Lower lobe of right lung (tissue), 2 donors: ENCODE measurements around the gene C9orf50. TPM values are rescaled to one million over a fixed set of nuclear protein-coding genes. Genes with fewer than 3 reads are reported as not detected.
"Not testable (repeated sequence)": the region's sequence is repeated elsewhere in the genome, so short reads cannot be mapped to it uniquely, and the experiment has no call there.

Experiments used
- ATAC-seq, 2 donors: fragments of 200-7000 bp; cut with Tn5 transposase; one replicate each; pipeline ENCODE4 v1.9.1; 2020 to 2022; ENCODE audit warnings: mild to moderate bottlenecking in 2 of 2, moderate library complexity in 2 of 2
- DNase-seq: peaks from one replicate; pipeline ENCODE4 v3.0.0-alpha.2; 2020
- H3K27ac ChIP-seq: fragments of 200-600 bp; one replicate; pipeline ENCODE4 v1.8.0; 2022
- H3K27me3 ChIP-seq: fragments of 200-600 bp; one replicate; pipeline ENCODE4 v1.8.0; 2022; ENCODE audit warnings: low read depth
- H3K36me3 ChIP-seq: fragments of 200-600 bp; one replicate; pipeline ENCODE4 v1.8.0; 2022; ENCODE audit warnings: mild to moderate bottlenecking
- H3K4me1 ChIP-seq: fragments of 200-600 bp; one replicate; pipeline ENCODE4 v1.8.0; 2022
- H3K4me3 ChIP-seq: fragments of 200-600 bp; one replicate; pipeline ENCODE4 v1.8.0; 2022; ENCODE audit warnings: mild to moderate bottlenecking
- H3K9me3 ChIP-seq: fragments of 200-600 bp; one replicate; pipeline ENCODE4 v1.8.0; 2022
- CTCF ChIP-seq: fragments of 200-600 bp; IDR thresholded peaks from one replicate; pipeline ENCODE4 v1.8.0; 2022; ENCODE audit warnings: antibody characterized with exemption, mild to moderate bottlenecking
- intact Hi-C: fragments of 100-400 bp; cut with DNase I; formaldehyde crosslinking; loops from one replicate; pipeline ENCODE4 v1.11.0; 2022
- total RNA-seq: library from RNA; stranded (reverse); fragmentation: NEBNext Ultra II Directional; extraction: Animal tissue kit (Norgen Biotek cat#: 25700); gene quantifications from one replicate; pipeline ENCODE4 v1.2.1, GENCODE V29; 2021
- donor health status: DM: no; HTN: yes; CAD: no; lungs with severe emphysema.

Gene C9orf50
- total RNA-seq, 1 donor from 2014 or later = not detected

DNA sequence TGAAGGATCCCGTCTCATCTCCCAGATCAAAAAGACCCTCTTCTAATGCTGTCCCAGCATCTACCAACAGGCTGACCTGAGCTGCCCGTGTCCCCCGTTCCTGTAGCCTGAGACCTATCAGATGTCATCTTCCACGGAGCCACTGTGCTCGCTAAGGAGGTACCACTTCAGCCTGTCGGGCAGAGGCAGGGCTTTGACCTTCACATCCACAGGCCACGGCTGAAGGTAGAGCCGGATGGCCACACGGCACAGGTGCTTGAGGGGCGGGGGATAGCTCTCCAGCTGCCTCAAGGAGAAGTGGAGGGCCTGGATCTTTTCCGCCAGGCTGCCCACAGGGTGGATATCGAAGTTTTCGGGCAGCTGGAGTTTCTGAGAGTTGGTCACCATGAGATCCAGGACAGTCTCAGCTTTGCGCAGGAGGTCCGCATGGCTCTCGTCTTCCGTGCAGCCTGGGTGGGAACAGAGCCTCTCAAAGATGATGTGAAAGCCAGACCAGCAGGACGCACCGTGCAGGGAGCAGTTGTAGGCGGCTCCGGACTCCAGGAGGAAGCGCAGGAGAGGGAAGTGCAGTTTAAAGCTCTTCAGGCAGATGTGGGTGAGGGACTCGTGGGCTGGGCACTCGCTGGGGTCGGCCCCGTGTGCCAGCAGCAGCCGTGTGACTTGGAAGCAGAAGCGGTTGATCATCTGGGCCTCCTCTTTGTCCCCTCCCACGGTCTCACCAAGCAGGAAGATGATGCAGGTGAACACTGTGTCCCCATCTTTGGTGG, 17.0 kb upstream of the C9orf50 start:
- DNase-seq (no peak), ATAC-seq (no peak)
- Histone ChIP-seq H3K4me1 (peaks cover 26% of the 10 kb centered on the region), H3K27ac (no peak overlapping the region), H3K27me3 (no peaks in the 10 kb centered on the region), H3K4me3 (no peak overlapping the region), H3K36me3 (peaks cover 66% of the 10 kb centered on the region), H3K9me3 (no peaks in the 10 kb centered on the region)
- intact Hi-C loops = no loop called here
- TF ChIP-seq CTCF = no peak

DNA sequence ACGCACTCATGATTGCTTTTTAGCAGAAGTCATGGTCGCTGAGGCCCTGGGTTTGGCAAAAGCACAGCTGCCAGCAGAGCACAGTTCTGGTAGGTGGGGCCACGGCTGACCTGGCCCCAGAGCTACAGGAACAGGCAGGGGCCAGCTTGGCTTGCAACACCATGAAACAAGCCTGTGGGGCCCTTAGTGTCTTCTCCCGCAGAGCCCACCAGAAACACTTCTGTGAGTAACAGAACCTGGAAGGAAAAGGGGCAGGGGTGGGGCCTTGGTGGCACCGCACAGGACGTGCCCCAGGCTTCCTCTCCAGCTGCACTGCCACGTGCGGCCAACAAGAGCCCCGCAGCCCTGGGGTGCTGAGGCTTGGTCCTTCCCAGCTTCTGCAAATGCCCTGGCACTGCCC, 16.2 kb upstream of the C9orf50 start:
- intact Hi-C loops = no loop called here
- H3K27me3 ChIP-seq = no peaks in the 10 kb centered on the region
- no peaks in the 10 kb centered on the region for H3K9me3 ChIP-seq
- ATAC-seq (no peak), DNase-seq (no peak)
- H3K27ac ChIP-seq = no peak overlapping the region
- peaks cover 20% of the 10 kb centered on the region for H3K4me1 ChIP-seq
- peaks cover 72% of the 10 kb centered on the region for H3K36me3 ChIP-seq
- H3K4me3 ChIP-seq = no peak overlapping the region
- no peak for TF ChIP-seq CTCF

DNA sequence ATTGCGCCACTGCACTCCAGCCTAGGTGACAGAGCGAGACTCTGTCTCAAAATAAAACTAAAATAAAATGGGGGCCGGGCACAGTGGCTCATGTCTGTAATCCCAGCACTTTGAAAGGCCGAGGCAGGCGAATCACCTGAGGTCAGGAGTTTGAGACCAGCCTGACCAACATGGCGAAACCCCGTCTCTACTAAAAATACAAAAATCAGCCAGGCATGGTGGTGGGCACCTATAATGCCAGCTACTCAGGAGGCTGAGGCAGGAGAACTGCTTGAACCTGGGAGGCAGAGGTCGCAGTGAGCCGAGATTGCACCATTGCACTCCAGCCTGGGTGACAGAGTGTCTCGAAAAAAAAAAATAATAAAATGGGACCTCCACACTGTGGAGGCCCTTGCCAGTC, 15.4 kb upstream of the C9orf50 start:
- intact Hi-C loops, H3K4me3 ChIP-seq, DNase-seq, H3K9me3 ChIP-seq, ATAC-seq, H3K27ac ChIP-seq, H3K27me3 ChIP-seq: not testable (repeated sequence)
- H3K36me3 ChIP-seq = peaks cover 72% of the 10 kb centered on the region
- peaks cover 20% of the 10 kb centered on the region for H3K4me1 ChIP-seq

DNA sequence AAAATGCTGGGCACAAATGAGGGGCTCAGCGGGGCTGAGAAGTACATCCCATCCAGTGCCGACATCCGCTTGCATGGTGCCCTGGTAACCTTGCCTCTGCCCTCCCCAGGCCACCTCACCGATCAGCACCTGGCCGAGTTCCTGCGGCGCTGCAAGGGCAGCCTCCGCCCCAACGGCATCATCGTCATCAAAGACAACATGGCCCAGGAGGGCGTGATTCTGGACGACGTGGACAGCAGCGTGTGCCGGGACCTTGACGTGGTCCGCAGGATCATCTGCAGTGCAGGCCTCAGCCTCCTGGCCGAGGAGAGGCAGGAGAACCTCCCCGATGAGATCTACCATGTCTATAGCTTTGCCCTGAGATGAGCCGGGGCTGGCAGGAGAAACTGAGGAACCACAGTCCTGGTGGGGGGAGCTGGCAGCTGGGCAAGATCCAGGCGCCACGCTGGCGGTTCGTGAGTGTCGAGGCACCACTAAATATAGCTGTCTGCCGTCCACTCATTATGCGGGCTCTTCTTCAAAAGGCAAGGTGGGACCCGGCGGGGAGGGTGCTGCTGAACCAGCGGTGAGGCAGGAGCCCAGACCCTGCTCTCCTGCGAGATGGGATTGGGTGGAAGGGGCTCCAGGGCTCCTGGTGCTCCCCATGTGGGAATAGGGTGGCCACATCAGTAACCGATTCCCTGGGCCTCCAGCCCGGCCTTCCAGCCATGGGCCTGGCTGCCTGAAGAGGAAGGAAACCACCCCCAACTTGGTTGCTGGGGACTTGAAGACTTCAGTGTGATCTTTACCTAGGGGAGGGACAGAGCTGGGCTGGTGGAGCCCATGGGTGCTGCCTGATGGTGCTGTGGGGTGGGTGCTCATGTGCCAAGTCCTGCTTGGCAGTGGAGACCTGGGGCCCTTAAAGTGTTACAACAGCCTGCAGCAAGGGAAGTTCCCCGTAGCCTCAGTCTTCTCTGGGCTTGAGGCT, 14.5 kb upstream of the C9orf50 start:
- ATAC-seq = no peak
- Histone ChIP-seq H3K27ac (no peak overlapping the region), H3K4me1 (peaks cover 20% of the 10 kb centered on the region), H3K9me3 (no peaks in the 10 kb centered on the region), H3K36me3 (peaks cover 72% of the 10 kb centered on the region), H3K4me3 (no peak overlapping the region), H3K27me3 (no peaks in the 10 kb centered on the region)
- DNase-seq = no peak
- intact Hi-C loops = no loop called here
- no peak for TF ChIP-seq CTCF

GRCh38 chr9:129633848-129634247, 12.9 kb upstream of the C9orf50 start:
- H3K36me3 ChIP-seq = peaks cover 64% of the 10 kb centered on the region
- ATAC-seq (no peak), DNase-seq (no peak)
- H3K4me3 ChIP-seq = no peak overlapping the region
- TF ChIP-seq CTCF = no peak
- no peaks in the 10 kb centered on the region for H3K9me3 ChIP-seq
- no peak overlapping the region for H3K27ac ChIP-seq
- no peaks in the 10 kb centered on the region for H3K27me3 ChIP-seq
- intact Hi-C loops = no loop called here
- peaks cover 22% of the 10 kb centered on the region for H3K4me1 ChIP-seq

DNA sequence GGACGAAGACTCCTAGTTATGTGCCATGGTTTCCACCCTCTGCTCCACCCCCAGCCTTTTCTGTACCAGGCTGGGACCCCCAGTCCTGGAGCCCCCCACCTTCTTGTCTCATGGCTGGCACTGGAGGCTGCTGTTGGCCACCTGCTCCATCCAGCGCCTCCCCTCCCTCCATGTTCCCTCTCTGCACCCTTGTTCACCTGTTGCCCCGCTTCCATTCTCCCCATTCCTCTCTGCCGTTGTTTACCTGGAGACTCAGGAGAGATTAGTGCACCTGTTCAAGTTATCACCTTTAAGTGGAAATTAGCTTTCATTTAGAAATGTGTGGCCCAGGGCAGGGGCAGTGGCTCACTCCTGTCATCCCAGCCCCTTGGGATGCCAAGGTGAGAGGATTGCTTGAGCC, 12.3 kb upstream of the C9orf50 start:
- DNase-seq = no peak
- no peak for ATAC-seq
- TF ChIP-seq CTCF = no peak
- intact Hi-C loops = no loop called here
- H3K27me3 ChIP-seq = no peaks in the 10 kb centered on the region
- H3K27ac ChIP-seq = no peak overlapping the region
- H3K4me3 ChIP-seq = no peak overlapping the region
- H3K4me1 ChIP-seq = peaks cover 28% of the 10 kb centered on the region
- H3K36me3 ChIP-seq = peaks cover 58% of the 10 kb centered on the region
- H3K9me3 ChIP-seq = no peaks in the 10 kb centered on the region
